Esophagus squamous epithelium (tissue), 5 donors: ENCODE results near the gene CH25H. TPM values are rescaled to one million over a fixed set of nuclear protein-coding genes. Genes with fewer than 3 reads are reported as not detected.

Experiments
- DNase-seq: peaks from one replicate; lab custom pipeline; 2025; lab: John Stamatoyannopoulos, UW
- H3K27ac ChIP-seq, 4 donors: fragments of 200-600 bp; sonication (generic); one replicate each; pipeline ENCODE4 v1.5.1; 2016 to 2019; ENCODE audit warnings: mild to moderate bottlenecking in 1 of 4
- H3K27me3 ChIP-seq, 4 donors: fragments of 200-600 bp; sonication (generic); 1 replicate in 3 of 4; 2 replicates in 1 of 4; pipeline versions ENCODE4 v1.5.1 to v1.6.0; 2017 to 2021; ENCODE audit warnings: antibody characterized with exemption in 1 of 4
- H3K36me3 ChIP-seq, 3 donors: fragments of 200-600 bp; sonication (generic); one replicate each; pipeline ENCODE4 v1.5.1; 2016 to 2019
- H3K4me1 ChIP-seq, 3 donors: fragments of 200-600 bp; sonication (generic); one replicate each; pipeline ENCODE4 v1.5.1; 2017 to 2019
- H3K4me3 ChIP-seq, 4 donors: fragments of 200-600 bp; sonication (generic); 1 replicate in 3 of 4; 2 replicates in 1 of 4; pipeline ENCODE4 v1.5.1; 2016 to 2019; ENCODE audit warnings: mild to moderate bottlenecking in 2 of 4, moderate library complexity in 1 of 4
- H3K9me3 ChIP-seq, 3 donors: fragments of 200-600 bp; sonication (generic); one replicate each; pipeline ENCODE4 v1.5.1; 2016 to 2019
- POLR2A ChIP-seq, 4 donors: fragments of 450-650 bp; IDR thresholded peaks; one replicate each; pipeline ENCODE4 v1.6.1; 2017; ENCODE audit warnings: antibody characterized with exemption in 4 of 4, mild to moderate bottlenecking in 4 of 4, moderate library complexity in 3 of 4
- WGBS, 2 donors: methylation state at CpG; one replicate each; pipeline ENCODE4 v1.1.5; 2018; 5-methylcytosine and 5-hydroxymethylcytosine counted together
- intact Hi-C: fragments of 100-400 bp; cut with DNase I; formaldehyde crosslinking; loops from one replicate; pipeline ENCODE4 v1.15.0; 2022
- total RNA-seq, 4 donors: library from RNA; depleted of rRNA; stranded (reverse); fragments of >200 nt; gene quantifications; one replicate each; pipeline ENCODE4 v1.1.0, GENCODE V29; 2016
- TF ChIP-seq, protein P1 (sequence below), 6 experiments: fragments of 450-650 bp in 4 of 6; fragments of 200-600 bp in 2 of 6; sonication (generic) in 2 of 6; IDR thresholded peaks; one replicate each; pipeline ENCODE4 v1.5.1; 2016 to 2019; ENCODE audit warnings: antibody characterized with exemption in 6 of 6, mild to moderate bottlenecking in 4 of 6, moderate library complexity in 4 of 6
- donor health status: DM: yes; HTN: yes; CAD: no.

CH25H gene
- total RNA-seq, 4 donors from 2014 or later, result 6.4 to 27.8 (median 11.5) TPM

DNA sequence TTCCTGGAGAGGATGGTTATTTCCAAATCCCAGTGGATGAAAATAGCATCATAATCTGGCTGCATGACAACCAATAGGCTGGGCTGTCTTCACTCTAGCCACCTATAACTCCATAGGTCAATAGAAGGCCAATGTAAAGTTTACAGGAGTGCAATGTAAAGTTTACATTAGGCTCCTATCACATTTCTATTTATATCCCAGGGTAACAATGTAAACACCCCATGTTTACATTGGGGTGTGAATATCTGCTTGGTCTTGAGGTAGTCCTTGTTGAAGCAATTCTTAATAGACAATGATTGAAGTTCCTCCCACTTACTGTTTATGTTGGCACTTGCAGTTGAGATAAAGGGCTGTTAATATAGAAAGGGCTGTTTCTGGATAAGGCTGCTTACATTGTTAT, 21.5 kb downstream of the CH25H start:
- intact Hi-C loops, result no loop called here
- H3K27me3 ChIP-seq, result no peaks in the 10 kb centered on the region
- no peak overlapping the region for H3K4me3 ChIP-seq
- TF ChIP-seq, protein P1, sequence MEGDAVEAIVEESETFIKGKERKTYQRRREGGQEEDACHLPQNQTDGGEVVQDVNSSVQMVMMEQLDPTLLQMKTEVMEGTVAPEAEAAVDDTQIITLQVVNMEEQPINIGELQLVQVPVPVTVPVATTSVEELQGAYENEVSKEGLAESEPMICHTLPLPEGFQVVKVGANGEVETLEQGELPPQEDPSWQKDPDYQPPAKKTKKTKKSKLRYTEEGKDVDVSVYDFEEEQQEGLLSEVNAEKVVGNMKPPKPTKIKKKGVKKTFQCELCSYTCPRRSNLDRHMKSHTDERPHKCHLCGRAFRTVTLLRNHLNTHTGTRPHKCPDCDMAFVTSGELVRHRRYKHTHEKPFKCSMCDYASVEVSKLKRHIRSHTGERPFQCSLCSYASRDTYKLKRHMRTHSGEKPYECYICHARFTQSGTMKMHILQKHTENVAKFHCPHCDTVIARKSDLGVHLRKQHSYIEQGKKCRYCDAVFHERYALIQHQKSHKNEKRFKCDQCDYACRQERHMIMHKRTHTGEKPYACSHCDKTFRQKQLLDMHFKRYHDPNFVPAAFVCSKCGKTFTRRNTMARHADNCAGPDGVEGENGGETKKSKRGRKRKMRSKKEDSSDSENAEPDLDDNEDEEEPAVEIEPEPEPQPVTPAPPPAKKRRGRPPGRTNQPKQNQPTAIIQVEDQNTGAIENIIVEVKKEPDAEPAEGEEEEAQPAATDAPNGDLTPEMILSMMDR (IDR thresholded peaks at IDR 0.05), result no peak
- no peak for TF ChIP-seq POLR2A (IDR thresholded peaks at IDR 0.05)
- peaks cover 0 to 26% (median 6%) of the 10 kb centered on the region in 3 donors for H3K4me1 ChIP-seq
- no peaks in the 10 kb centered on the region for H3K36me3 ChIP-seq
- no peak for DNase-seq
- peak overlapping the region; percentile 12 to 55 (median 39) for H3K27ac ChIP-seq
- H3K9me3 ChIP-seq, result no peaks in the 10 kb centered on the region

GRCh38 chr10:89184638-89185037, 22.5 kb downstream of the CH25H start:
- Histone ChIP-seq H3K36me3 (no peaks in the 10 kb centered on the region), H3K27ac (no peak overlapping the region), H3K4me3 (no peak overlapping the region), H3K4me1 (peaks cover 0 to 31% (median 6%) of the 10 kb centered on the region in 3 donors), H3K9me3 (no peaks in the 10 kb centered on the region), H3K27me3 (no peaks in the 10 kb centered on the region)
- 18 to 24% methylated on average over 3 of the region's 3 CpGs for WGBS, 2 donors
- TF ChIP-seq, protein P1 (IDR thresholded peaks at IDR 0.05), result no peak
- no peak for TF ChIP-seq POLR2A (IDR thresholded peaks at IDR 0.05)
- intact Hi-C loops, result no loop called here
- no peak for DNase-seq

- no peak overlapping the region for H3K4me3 ChIP-seq
- no peaks in the 10 kb centered on the region for H3K36me3 ChIP-seq
- no peak overlapping the region for H3K27ac ChIP-seq
- H3K27me3 ChIP-seq, result no peaks in the 10 kb centered on the region
- TF ChIP-seq POLR2A (IDR thresholded peaks at IDR 0.05), result no peak
- TF ChIP-seq, protein P1 (IDR thresholded peaks at IDR 0.05), result no peak
- H3K9me3 ChIP-seq, result no peaks in the 10 kb centered on the region
- DNase-seq, result no peak
- peaks cover 0 to 31% (median 6%) of the 10 kb centered on the region in 3 donors for H3K4me1 ChIP-seq
- intact Hi-C loops, result no loop called here
Measured at GRCh38 chr10:89183571-89183970, 23.5 kb downstream of the CH25H start.

DNA sequence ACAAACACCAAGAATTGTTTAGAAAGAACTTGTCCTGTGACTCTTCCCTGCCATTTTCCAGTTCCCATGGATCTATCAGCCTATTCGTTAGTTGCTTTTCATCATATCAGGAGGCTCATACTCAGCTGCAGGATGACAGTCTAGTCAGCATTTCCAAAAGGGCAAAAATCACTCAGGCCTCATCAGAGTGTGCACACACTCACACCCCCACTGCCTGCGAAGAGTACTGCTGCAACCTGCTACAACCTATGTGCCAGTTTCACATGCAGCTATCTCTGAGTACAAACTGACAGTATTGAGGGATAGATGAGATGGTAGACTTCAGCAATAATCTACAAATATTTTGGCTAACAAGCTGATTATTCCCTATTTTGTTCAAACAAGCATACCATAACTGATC, 24.2 kb downstream of the CH25H start:
- 80 to 86% methylated on average over 2 of the region's 2 CpGs for WGBS, 2 donors
- Histone ChIP-seq H3K27ac (no peak overlapping the region), H3K36me3 (no peaks in the 10 kb centered on the region), H3K4me1 (peaks cover 0 to 31% (median 6%) of the 10 kb centered on the region in 3 donors), H3K9me3 (no peaks in the 10 kb centered on the region), H3K27me3 (no peaks in the 10 kb centered on the region), H3K4me3 (no peak overlapping the region)
- TF ChIP-seq POLR2A (IDR thresholded peaks at IDR 0.05), result no peak
- TF ChIP-seq, protein P1 (IDR thresholded peaks at IDR 0.05), result no peak
- intact Hi-C loops, result no loop called here
- no peak for DNase-seq

- DNase-seq, result no peak
Measured at GRCh38 chr10:89175816-89176215, 31.3 kb downstream of the CH25H start.

More at GRCh38 chr10:89175816-89176215, 31.3 kb downstream of the CH25H start:
- no peak overlapping the region for H3K4me3 ChIP-seq
- peaks cover 0 to 29% (median 17%) of the 10 kb centered on the region in 3 donors for H3K4me1 ChIP-seq
- no peak overlapping the region for H3K27ac ChIP-seq
- intact Hi-C loops, result no loop called here
- no peak for TF ChIP-seq POLR2A (IDR thresholded peaks at IDR 0.05)
- TF ChIP-seq, protein P1 (IDR thresholded peaks at IDR 0.05), result no peak
- no peaks in the 10 kb centered on the region for H3K27me3 ChIP-seq
- no peaks in the 10 kb centered on the region for H3K9me3 ChIP-seq
- no peaks in the 10 kb centered on the region for H3K36me3 ChIP-seq
